Epithelial cell of prostate (primary cell): ENCODE data around the gene CPXM2.

ENCODE experiments used
- DNase-seq: peaks from one replicate; pipeline ENCODE4 v3.0.0-alpha.2; 2011; ENCODE audit warnings: low read depth, low spot score
- H3K27ac ChIP-seq: fragments of 450-650 bp; 2 replicates; pipeline ENCODE4 v1.5.1; 2017; ENCODE audit warnings: mild to moderate bottlenecking

Gene CPXM2

GRCh38 chr10:123879606-123880257 lies 11.9 kb downstream of the CPXM2 start:
- no peak for DNase-seq

GRCh38 chr10:123878666-123879303 lies 12.8 kb downstream of the CPXM2 start:
- no peak overlapping the region for H3K27ac ChIP-seq
- DNase-seq = no peak

More at GRCh38 chr10:123879606-123880257, 11.9 kb downstream of the CPXM2 start:
- no peak overlapping the region for H3K27ac ChIP-seq

- no peak for DNase-seq
- H3K27ac ChIP-seq = no peak overlapping the region
Observed at GRCh38 chr10:123870260-123870659, 21.3 kb downstream of the CPXM2 start.

- DNase-seq = no peak
- H3K27ac ChIP-seq = no peak overlapping the region
Observed at GRCh38 chr10:123869020-123869414, 22.6 kb downstream of the CPXM2 start.

GRCh38 chr10:123868038-123869019 lies 23.3 kb downstream of the CPXM2 start:
- H3K27ac ChIP-seq = no peak overlapping the region
- DNase-seq = no peak

GRCh38 chr10:123865880-123866279 lies 25.7 kb downstream of the CPXM2 start:
- no peak overlapping the region for H3K27ac ChIP-seq
- DNase-seq = no peak

- no peak for DNase-seq
- no peak overlapping the region for H3K27ac ChIP-seq
Observed at GRCh38 chr10:123865350-123865749, 26.3 kb downstream of the CPXM2 start.

- H3K27ac ChIP-seq = no peak overlapping the region
- no peak for DNase-seq
Observed at GRCh38 chr10:123864923-123865322, 26.7 kb downstream of the CPXM2 start.

GRCh38 chr10:123863721-123864482 lies 27.7 kb downstream of the CPXM2 start:
- DNase-seq = no peak
- no peak overlapping the region for H3K27ac ChIP-seq

GRCh38 chr10:123863183-123863575 lies 28.4 kb downstream of the CPXM2 start:
- H3K27ac ChIP-seq = no peak overlapping the region
- no peak for DNase-seq

GRCh38 chr10:123862421-123863182 lies 29.0 kb downstream of the CPXM2 start:
- H3K27ac ChIP-seq = no peak overlapping the region
- no peak for DNase-seq

GRCh38 chr10:123860856-123861255 lies 30.8 kb downstream of the CPXM2 start:
- no peak overlapping the region for H3K27ac ChIP-seq
- DNase-seq = no peak

GRCh38 chr10:123860209-123860608 lies 31.4 kb downstream of the CPXM2 start:
- no peak overlapping the region for H3K27ac ChIP-seq
- no peak for DNase-seq

- DNase-seq = no peak
Observed at GRCh38 chr10:123859653-123860050, 32.0 kb downstream of the CPXM2 start.

GRCh38 chr10:123858907-123859652 lies 32.5 kb downstream of the CPXM2 start:
- no peak for DNase-seq
- no peak overlapping the region for H3K27ac ChIP-seq

More at GRCh38 chr10:123859653-123860050, 32.0 kb downstream of the CPXM2 start:
- no peak overlapping the region for H3K27ac ChIP-seq

- H3K27ac ChIP-seq = no peak overlapping the region
- DNase-seq = no peak
Observed at GRCh38 chr10:123858077-123858681, 33.4 kb downstream of the CPXM2 start.

- no peak overlapping the region for H3K27ac ChIP-seq
Observed at GRCh38 chr10:123857616-123858015, 34.0 kb downstream of the CPXM2 start.

GRCh38 chr10:123855008-123855684 lies 36.5 kb downstream of the CPXM2 start:
- H3K27ac ChIP-seq = no peak overlapping the region
- no peak for DNase-seq

More at GRCh38 chr10:123857616-123858015, 34.0 kb downstream of the CPXM2 start:
- no peak for DNase-seq
